Left ventricle myocardium inferior (tissue), 1 donor: Measurements from ENCODE around the gene MED15. TPM values are rescaled to one million over a fixed set of nuclear protein-coding genes. Genes with fewer than 3 reads are reported as not detected.
A peak's percentile ranks its signal among the peaks of the same experiment; 100 is the strongest.

ENCODE experiments used
- DNase-seq: peaks from one replicate; pipeline ENCODE4 v3.0.0-alpha.2; 2020
- H3K27ac ChIP-seq: fragments of 200-600 bp; replicated peaks from 2 replicates; pipeline ENCODE4 v1.8.0; 2021
- H3K27me3 ChIP-seq: fragments of 200-600 bp; 2 replicates; pipeline ENCODE4 v1.8.0; 2021; ENCODE audit warnings: low read depth
- H3K36me3 ChIP-seq: fragments of 200-600 bp; 2 replicates; pipeline ENCODE4 v1.8.0; 2021
- H3K4me1 ChIP-seq: fragments of 200-600 bp; 2 replicates; pipeline ENCODE4 v1.8.0; 2021
- H3K4me3 ChIP-seq: fragments of 200-600 bp; 2 replicates; pipeline ENCODE4 v1.8.0; 2021; ENCODE audit warnings: mild to moderate bottlenecking, moderate library complexity
- H3K9me3 ChIP-seq: fragments of 200-600 bp; replicated peaks from 2 replicates; pipeline ENCODE4 v1.8.0; 2021
- intact Hi-C: fragments of 100-400 bp; cut with micrococcal nuclease; formaldehyde crosslinking; loops from one replicate; pipeline ENCODE4 v1.11.0; 2022
- total RNA-seq: library from RNA; stranded (reverse); fragmentation: NEBNext Ultra II Directional; extraction: Animal tissue kit (Norgen Biotek cat#: 25700); gene quantifications from one replicate; pipeline ENCODE4 v1.2.1, GENCODE V29; 2021
- TF ChIP-seq, protein P1 (sequence below): fragments of 200-600 bp; IDR thresholded peaks from 2 replicates; pipeline ENCODE4 v1.8.0; 2021; ENCODE audit warnings: antibody characterized with exemption, mild to moderate bottlenecking, borderline replicate concordance
- donor health status: DM: no; HTN: yes; CAD: no; lungs with severe emphysema.

The MED15 gene
- total RNA-seq, 1 donor from 2014 or later, result 40.3 TPM

DNA sequence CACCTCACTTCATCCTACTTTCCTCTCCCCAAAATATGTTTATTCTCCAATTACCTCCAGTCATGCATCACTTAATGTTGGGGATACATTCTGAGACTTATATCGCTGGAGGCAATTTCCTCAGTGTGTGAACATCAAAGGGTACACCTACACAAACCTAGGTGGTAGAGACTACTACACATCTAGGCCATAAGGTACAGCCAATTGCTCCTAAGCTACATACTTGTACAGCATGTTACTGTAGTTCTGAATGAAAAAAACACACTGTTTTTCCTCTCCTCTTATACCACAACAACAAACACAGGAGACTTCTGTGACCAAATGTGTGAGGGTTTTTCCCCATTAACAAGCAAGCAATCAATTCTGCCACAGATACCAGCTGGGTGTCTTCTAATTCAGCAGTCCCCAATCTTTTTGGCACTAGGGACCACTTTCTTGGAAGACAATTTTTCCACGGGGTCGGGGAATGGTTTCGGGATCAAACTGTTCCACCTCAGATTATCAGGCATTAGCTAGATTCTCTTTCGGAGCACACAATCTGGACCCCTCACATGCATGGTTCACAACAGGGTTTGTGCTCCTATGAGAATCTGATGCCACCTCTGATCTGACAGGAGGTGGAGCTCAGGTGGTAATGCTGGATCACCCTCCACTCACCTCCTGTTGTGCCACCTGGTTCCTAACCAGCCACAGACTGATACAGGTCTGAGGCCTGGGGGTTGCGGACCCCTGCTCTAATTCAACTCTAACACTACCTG lies 17.0 kb upstream of the MED15 start:
- no peak overlapping the region for H3K4me3 ChIP-seq
- no peaks in the 10 kb centered on the region for H3K27me3 ChIP-seq
- H3K9me3 ChIP-seq, result no peaks in the 10 kb centered on the region
- intact Hi-C loops, result loop anchor here (10.0 kb wide), 1 partner anchor 64 kb away; no protein-coding TSS in a partner anchor
- peaks cover 12% of the 10 kb centered on the region for H3K36me3 ChIP-seq
- H3K27ac ChIP-seq, result no peak overlapping the region
- H3K4me1 ChIP-seq, result peaks cover 48% of the 10 kb centered on the region
- DNase-seq, result no peak
- TF ChIP-seq, protein P1, sequence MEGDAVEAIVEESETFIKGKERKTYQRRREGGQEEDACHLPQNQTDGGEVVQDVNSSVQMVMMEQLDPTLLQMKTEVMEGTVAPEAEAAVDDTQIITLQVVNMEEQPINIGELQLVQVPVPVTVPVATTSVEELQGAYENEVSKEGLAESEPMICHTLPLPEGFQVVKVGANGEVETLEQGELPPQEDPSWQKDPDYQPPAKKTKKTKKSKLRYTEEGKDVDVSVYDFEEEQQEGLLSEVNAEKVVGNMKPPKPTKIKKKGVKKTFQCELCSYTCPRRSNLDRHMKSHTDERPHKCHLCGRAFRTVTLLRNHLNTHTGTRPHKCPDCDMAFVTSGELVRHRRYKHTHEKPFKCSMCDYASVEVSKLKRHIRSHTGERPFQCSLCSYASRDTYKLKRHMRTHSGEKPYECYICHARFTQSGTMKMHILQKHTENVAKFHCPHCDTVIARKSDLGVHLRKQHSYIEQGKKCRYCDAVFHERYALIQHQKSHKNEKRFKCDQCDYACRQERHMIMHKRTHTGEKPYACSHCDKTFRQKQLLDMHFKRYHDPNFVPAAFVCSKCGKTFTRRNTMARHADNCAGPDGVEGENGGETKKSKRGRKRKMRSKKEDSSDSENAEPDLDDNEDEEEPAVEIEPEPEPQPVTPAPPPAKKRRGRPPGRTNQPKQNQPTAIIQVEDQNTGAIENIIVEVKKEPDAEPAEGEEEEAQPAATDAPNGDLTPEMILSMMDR, result no peak

DNA sequence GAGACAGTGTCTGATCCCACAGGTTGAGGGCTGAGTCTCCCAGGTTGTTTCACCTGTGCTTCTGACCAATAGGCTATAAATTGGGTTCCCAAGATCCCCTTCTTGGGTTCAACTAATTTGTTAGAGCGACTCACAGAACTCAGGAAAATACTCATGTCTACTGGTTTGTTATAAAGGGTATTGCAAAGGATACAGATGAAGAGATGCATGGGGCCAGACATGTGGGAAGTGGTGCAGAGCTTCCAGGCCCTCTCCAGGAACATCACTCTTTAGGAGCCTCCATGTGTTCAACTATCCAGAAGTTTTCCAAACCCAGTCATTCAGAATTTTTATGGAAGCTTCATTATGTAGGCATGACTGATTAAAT lies 16.5 kb upstream of the MED15 start:
- no peaks in the 10 kb centered on the region for H3K9me3 ChIP-seq

DNA sequence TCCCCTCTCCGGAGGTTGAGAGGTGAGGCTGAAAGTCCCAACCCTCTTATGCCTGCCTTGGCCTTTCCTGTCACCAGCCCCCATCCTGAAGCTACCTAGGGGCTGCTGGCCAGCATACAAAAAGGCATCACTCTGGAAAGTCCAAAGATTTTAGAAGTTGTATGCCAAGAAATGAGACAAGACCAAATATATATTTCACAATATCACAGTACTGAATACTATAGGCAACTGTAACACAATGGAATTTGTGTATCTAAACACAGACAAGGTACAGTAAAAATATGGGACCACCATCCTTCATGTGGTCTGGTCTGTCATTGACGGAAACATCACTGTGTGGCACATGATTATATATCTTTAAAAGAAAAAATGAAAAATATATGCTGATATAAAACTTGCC lies 16.1 kb upstream of the MED15 start:
- H3K36me3 ChIP-seq, result peaks cover 12% of the 10 kb centered on the region
- DNase-seq, result no peak
- intact Hi-C loops, result loop anchor here (10.0 kb wide), 1 partner anchor 63 kb away; no protein-coding TSS in a partner anchor
- H3K27ac ChIP-seq, result no peak overlapping the region
- no peak overlapping the region for H3K4me3 ChIP-seq
- H3K27me3 ChIP-seq, result no peaks in the 10 kb centered on the region
- H3K9me3 ChIP-seq, result no peaks in the 10 kb centered on the region
- TF ChIP-seq, protein P1, result no peak
- peaks cover 52% of the 10 kb centered on the region for H3K4me1 ChIP-seq

More for the DNA sequence above, 16.5 kb upstream of the MED15 start:
- no peaks in the 10 kb centered on the region for H3K27me3 ChIP-seq
- TF ChIP-seq, protein P1, result no peak
- DNase-seq, result no peak
- H3K36me3 ChIP-seq, result peaks cover 12% of the 10 kb centered on the region
- H3K4me1 ChIP-seq, result peaks cover 49% of the 10 kb centered on the region
- H3K27ac ChIP-seq, result no peak overlapping the region
- intact Hi-C loops, result loop anchor here (10.0 kb wide), 1 partner anchor 64 kb away; no protein-coding TSS in a partner anchor
- no peak overlapping the region for H3K4me3 ChIP-seq

DNA sequence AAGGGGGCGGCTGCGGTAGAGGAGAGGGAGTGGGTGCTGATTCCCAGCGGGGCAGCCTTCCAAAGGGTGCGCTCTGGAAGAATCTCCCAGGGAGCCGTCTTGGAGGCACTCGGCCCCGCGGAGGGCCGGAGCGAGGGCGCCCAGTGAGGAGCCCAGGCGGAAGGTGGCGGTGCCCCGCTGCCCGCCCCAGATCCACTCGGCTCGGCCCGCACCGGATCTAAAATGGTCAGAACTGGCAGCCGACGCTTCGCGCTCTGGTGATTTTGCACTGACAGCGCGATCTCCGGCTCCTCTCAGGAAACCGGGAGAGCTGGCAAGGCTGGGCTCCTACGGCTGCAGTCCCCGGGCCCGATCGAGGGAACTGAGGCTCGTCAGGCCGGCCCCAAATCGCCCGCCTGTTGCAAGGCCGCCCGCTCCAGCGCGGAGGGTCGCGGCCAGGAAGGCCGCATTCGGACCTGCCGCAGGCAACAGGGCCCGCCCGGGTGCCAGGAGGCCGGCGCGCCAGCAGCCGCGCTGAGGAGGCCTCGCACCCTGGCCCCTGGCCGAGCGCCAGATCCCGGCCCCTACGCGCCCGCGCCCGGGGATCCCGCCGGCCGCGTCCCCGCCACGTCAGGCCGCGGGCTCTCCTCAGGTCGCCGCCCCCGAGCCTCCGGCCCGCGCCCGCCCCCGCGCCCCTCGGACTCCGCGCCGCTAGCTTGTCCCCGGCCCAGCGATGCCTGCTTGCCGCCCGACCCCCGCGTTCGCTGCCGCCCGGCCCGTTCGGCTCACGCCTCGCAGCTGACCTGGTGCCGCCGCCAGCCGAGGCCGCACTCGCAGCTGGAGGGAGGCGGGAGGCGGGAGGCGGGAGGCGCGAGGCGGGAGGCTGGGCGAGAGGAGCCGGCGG lies 12.2 kb upstream of the MED15 start, which contains the start of gene KLHL22:
Gene KLHL22 (minus strand): TSS at position 818 of the 883 bp plus-strand sequence. CDS start 6,584 bp downstream, outside the sequence.
- Histone ChIP-seq H3K4me1 (peaks cover 35% of the 10 kb centered on the region), H3K4me3 (peak within 1 kb of the TSS; percentile 74), H3K9me3 (no peaks in the 10 kb centered on the region), H3K27me3 (no peaks in the 10 kb centered on the region), H3K27ac (peak within 1 kb of the TSS; percentile 94), H3K36me3 (no peaks in the 10 kb centered on the region)
- DNase-seq, result no peak
- intact Hi-C loops, result loop anchor here (10.0 kb wide), 1 partner anchor 60 kb away; no protein-coding TSS in a partner anchor
- TF ChIP-seq, protein P1, result no peak
